Activated CD4-positive, alpha-beta T cell treated with anti-CD3 and anti-CD28 coated beads, Interleukin-10, Interleukin-2, amounts not matched to agents 100 ng/mL and 50 ng/mL, durations not matched to agents 16 hours and 8 hours (primary cell): Measurements from ENCODE around the gene LMAN2.

Experiments
- DNase-seq: peaks from one replicate; pipeline ENCODE4 v3.0.0-alpha.2; 2020

Gene LMAN2, protein sequence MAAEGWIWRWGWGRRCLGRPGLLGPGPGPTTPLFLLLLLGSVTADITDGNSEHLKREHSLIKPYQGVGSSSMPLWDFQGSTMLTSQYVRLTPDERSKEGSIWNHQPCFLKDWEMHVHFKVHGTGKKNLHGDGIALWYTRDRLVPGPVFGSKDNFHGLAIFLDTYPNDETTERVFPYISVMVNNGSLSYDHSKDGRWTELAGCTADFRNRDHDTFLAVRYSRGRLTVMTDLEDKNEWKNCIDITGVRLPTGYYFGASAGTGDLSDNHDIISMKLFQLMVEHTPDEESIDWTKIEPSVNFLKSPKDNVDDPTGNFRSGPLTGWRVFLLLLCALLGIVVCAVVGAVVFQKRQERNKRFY

GRCh38 chr5:177351392-177352329, at the start of gene LMAN2:
LMAN2 (minus strand) TSS chr5:177351668; CDS start chr5:177351647, 21 bp downstream.
- DNase-seq: peak; percentile 96

DNA sequence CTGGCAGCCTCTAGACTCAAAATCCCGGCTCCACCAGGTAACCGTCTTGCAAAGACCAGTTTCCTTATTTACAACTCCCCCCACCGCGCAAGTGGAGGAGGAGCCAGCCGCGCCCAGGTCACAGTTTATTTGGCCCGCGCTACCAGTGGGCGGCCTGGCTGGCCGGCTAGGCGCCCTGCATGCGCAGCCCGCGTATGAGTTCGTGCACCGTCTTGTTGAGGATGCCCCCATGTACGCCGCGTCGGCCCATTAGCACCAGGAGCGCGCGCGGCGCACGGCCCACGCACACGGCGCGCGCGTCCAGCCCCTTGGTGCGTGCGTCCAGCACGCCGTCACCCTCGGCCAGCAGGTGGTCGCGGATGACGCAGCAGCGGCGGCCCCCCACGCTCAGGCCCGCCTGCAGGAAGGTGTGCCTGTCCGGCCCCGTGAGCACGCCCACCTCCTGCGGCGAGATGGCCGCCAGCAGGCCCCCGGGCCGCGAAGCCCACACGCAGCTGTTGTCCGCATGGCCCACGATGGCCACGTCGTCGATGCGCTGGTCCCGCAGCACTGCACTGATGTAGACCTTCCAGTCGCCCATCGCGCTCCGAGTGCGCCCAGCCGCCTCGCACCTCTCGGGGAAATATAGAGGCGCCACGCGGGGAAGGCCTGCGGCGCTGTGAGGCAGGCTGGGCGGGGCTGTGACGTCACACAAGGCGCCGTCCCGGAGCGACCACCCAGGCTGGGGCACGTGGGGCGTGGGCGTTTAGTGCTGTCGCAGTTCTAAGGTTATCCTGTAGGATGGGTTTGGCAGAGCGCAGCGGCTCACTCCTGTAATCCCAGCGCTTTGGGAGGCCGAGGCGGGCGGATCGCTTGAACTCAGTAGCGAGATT, 48.8 kb upstream of the LMAN2 start, which contains the start of gene PFN3:
Gene PFN3, minus strand, starts transcription at position 665 of the 872 bp plus-strand sequence. Its CDS starts 85 bp downstream, at position 580.
- no peak for DNase-seq

DNA sequence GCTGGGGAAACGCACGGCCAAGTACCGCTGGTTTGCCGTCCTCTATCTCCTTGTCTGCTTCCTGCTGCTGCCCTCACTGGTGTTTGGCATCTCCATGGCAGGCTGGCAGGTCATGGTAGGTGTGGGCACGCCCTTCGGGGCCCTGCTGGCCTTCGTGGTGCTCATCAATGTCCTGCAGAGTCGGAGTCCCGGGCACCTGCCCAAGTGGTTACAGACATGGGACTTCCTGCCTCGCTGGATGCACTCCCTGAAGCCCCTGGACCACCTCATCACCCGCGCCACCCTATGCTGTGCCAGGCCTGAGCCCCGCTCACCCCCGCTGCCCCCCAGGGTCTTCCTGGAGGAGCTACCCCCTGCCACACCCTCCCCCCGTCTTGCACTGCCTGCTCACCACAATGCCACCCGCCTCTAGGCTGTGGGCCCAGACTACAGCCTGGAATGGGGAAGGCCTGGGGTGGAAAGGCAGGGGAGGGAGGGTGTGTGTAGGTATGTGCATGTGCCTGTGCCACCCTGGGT, 46.5 kb upstream of the LMAN2 start:
- no peak for DNase-seq

- DNase-seq: no peak
Observed at GRCh38 chr5:177396807-177397206, 45.3 kb upstream of the LMAN2 start.

GRCh38 chr5:177396078-177396477, 44.6 kb upstream of the LMAN2 start:
- no peak for DNase-seq

DNA sequence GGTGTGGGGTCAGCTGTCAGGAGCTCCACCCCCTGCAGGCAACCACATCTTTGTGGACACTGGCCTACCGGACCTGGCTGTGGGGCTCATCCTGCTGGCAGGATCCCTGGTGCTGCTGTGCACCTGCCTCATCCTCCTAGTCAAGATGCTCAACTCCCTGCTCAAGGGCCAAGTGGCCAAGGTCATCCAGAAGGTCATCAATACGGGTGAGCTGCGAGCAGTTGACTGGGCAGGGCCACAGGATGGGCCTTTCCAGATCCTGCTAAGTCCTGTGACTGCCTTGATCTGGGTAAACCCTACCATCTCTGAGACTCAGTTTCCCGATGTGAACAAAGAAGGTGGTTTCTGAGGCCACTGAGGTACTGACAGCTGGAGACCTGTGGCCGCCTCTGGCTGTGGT, 42.5 kb upstream of the LMAN2 start:
- no peak for DNase-seq

DNA sequence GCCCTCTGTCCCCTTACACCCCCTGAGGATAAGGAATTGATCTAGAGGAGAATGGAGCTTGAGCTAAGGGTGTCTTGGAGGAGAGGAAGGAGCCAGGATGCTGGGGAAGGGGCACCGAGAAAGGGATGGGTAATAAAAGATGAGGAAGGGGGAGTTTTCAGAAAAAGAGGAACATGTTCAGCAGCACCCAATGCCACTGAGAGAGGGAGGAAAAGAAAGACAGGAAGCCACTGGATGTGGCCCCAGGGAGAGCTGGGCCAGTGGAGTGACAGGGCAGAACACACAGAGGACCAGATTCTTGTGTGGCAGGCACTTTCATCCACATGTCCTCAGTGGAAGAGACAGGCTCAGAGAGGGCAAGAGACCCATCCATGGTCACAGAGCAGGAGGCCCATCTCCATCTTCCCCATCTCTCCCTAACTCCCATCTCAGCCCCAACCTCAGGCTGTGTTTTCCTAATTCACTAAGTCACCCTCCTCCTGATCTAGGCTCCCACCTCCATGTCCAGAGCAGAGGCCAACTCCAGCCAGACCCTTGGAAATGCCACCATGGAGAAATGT, 41.8 kb upstream of the LMAN2 start:
- DNase-seq: no peak

GRCh38 chr5:177392765-177393164, 41.3 kb upstream of the LMAN2 start:
- DNase-seq: no peak

- peak; percentile 93 for DNase-seq
Observed at GRCh38 chr5:177390363-177391300, 39.2 kb upstream of the LMAN2 start.

- DNase-seq: peak; percentile 82
Observed at GRCh38 chr5:177389241-177390169, 38.0 kb upstream of the LMAN2 start.

DNA sequence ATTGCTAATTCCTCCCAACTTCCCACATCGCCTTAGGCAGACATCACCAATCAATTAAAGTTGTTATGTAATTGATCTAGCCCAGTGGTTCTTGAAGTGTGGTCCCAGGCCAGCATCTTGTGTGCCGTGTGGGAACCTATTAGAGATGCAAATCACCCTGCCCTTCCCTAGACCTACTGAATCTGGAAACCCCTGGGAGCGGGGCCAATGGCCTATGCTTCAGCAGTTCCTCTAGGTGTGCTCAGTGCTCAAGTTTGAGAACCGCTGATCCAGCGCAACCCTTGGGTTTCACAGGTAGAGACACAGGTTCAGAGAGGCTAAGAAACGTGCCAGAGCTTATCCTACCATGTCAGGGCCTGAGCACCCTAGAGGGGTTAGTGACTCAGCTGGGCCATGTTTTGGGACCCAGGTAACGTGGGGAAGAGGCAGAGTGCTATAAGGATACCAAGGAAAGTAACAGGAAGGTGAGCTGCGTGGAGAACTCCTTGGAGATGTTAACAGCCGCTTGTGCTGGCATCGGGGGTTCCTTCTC, 37.1 kb upstream of the LMAN2 start:
- no peak for DNase-seq

DNA sequence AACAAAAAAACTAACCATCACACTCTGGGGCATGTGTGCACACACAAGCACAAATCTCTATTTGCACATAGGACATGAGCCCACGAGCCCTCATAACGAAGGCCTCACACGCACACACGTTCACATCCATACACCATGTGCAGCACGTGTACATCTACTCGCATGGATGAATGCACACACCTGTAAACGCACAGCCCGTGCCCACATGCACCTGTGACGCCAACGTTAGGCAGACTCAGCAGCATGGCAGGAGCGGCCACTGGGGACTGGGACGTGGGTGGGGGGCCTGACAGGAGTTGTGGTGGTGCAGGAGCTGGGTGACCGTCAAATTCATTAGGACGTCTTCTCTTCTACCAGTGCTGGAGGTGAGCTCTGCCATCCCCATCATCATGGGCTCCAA, 35.9 kb upstream of the LMAN2 start:
- no peak for DNase-seq

GRCh38 chr5:177386542-177386941, 35.1 kb upstream of the LMAN2 start:
- no peak for DNase-seq

DNA sequence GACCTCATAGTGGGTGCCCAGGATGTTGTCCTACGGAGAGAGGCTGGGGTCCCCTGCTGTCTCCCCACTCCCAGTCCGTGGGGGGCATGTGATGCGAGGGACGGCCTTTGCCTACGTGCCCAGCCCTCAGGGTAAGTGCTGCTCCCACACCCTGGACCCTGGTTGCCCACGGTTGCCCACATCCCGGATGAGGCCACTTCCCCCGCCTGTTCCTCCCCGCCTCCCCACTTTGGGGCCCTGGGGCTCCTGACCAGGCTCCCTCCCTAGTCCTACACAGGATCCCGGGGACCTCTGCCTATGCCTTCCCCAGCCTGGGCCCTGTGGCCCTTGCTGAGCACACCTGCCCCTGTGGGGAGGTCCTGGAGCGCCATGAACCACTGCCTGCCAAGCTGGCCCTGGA, 34.3 kb upstream of the LMAN2 start:
- DNase-seq: no peak

DNA sequence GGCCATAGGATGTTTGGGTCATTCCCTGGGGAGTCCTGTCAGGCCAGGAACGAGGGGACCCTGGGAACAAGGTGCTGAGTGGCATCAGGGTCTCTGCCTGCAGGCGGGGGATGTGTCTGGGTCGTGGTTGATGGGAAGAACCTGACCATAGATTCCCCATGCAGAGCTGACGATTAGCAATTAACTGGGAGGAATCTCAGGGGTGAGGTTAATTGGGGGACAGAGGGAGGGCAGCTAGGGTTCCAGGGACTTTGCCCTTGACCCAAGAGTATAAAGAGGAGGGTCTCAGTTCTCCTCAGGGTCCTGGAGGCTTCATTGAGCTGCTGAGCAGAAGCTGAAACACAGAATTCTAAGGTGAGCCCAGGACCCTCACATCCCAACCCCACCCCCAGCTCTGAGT, 32.7 kb upstream of the LMAN2 start, which contains the start of gene SLC34A1:
Gene SLC34A1, plus strand, starts transcription at position 301 of the 400 bp plus-strand sequence. CDS start 1,308 bp downstream, outside the sequence.
- no peak for DNase-seq

GRCh38 chr5:177383181-177383580, 31.7 kb upstream of the LMAN2 start:
- DNase-seq: no peak

DNA sequence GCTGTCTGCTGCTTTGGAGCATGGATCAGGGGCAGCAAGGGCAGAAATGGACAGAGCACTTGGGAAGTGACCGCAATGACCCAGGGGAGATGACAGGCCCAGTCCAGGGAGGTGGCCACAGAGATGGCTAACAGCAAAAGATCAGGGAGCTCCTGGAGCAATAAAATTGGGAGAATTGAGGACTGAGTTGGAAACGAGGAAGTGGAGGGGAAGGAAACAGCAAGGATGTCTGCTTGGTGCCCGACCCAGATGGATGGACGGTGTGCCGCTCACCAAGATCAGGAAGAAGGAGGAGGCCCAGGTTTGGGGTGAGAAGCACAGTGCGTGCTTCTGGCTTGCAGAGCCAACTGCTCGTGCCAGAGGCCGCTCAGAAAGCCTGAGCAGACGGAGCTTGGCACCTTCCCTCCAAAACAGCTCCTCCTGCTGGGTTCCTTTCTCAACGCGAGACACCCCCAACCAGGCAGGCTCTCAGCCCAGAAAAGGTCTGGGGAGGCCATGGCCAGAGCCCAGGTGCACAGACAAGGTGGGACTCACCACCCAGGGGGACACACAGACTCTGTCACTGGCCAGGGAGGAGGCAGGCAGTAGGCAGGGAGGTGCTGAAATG, 31.1 kb upstream of the LMAN2 start:
- DNase-seq: no peak

DNA sequence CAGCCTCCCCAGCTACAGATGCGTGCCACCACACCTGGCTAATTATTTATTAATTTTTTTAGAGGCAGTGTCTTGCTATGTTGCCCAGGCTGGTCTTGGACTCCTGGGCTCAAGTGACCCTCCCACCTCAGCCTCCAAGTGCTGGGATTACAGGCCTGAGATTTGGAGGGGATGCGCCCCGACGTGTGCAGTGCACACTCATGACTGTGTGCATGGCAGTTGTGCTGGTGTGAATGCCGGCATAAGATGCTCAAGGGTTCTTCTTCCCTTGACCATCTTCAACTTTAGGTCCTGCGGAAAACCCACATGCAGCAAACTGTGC, 29.3 kb upstream of the LMAN2 start:
- no peak for DNase-seq
